Endothelial cell of umbilical vein (primary cell): Measurements from ENCODE around the gene CLDN9.

Experiments used
- CTCF ChIP-seq, 2 donors: IDR thresholded peaks; 1 replicate in 1 of 2; 2 replicates in 1 of 2; pipeline ENCODE4 v1.5.1; 2011; ENCODE audit warnings: low read length in 2 of 2, mild to moderate bottlenecking in 2 of 2, moderate library complexity in 2 of 2, control low read depth in 1 of 2, inconsistent platforms in 1 of 2, low read depth in 1 of 2; ENCODE audit not compliant: insufficient read depth in 1 of 2; ENCODE audit errors: extremely low read depth in 1 of 2
- JUN ChIP-seq: IDR thresholded peaks from 2 replicates; pipeline ENCODE4 v1.6.1; 2011; ENCODE audit warnings: borderline replicate concordance, low read depth; ENCODE audit not compliant: insufficient read length, insufficient read depth

- TF ChIP-seq JUN (no peak), CTCF (IDR thresholded peaks at IDR 0.05; ENCODE audit: extremely low read depth in 1 of 2, insufficient read depth in 1 of 2, low read depth in 1 of 2, low read length in 2 of 2) (no peak)
Observed at GRCh38 chr16:3059723-3060242, 47.1 kb downstream of the CLDN9 start.
